HepG2 (cell line): Measurements from ENCODE around the gene ASXL1. TPM values are rescaled to one million over a fixed set of nuclear protein-coding genes. Genes with fewer than 3 reads are reported as not detected.

Experiments used
- EED ChIP-seq: sonication (generic); formaldehyde crosslinking; IDR thresholded peaks from 2 replicates; pipeline ENCODE4 v1.5.0; 2020; ENCODE audit warnings: mild to moderate bottlenecking, missing genetic modification reagents
- FOXA1 ChIP-seq, 2 experiments: fragments of 450-650 bp in 1 of 2; sonication (generic) in 1 of 2; formaldehyde crosslinking in 1 of 2; IDR thresholded peaks; 2 replicates each; pipeline versions ENCODE4 v1.4.0 to v1.6.1; 2016 to 2020; ENCODE audit warnings: missing genetic modification reagents in 1 of 2
- FOXK1 ChIP-seq: sonication (generic); formaldehyde crosslinking; IDR thresholded peaks from 2 replicates; pipeline ENCODE4 v1.4.0; 2020; ENCODE audit warnings: low read depth, missing genetic modification reagents, borderline replicate concordance
- FOXM1 ChIP-seq: sonication (generic); formaldehyde crosslinking; IDR thresholded peaks from 2 replicates; pipeline ENCODE4 v1.5.0; 2020; ENCODE audit warnings: missing genetic modification reagents
- GMEB1 ChIP-seq: sonication (generic); formaldehyde crosslinking; IDR thresholded peaks from 2 replicates; pipeline ENCODE4 v1.5.1; 2020; ENCODE audit warnings: missing genetic modification reagents, mild to moderate bottlenecking, borderline replicate concordance
- HOXA7 ChIP-seq: sonication (generic); formaldehyde crosslinking; IDR thresholded peaks from 2 replicates; pipeline ENCODE4 v1.8.1; 2022; ENCODE audit warnings: mild to moderate bottlenecking, missing genetic modification reagents, moderate library complexity
- KDM2A ChIP-seq: sonication (generic); formaldehyde crosslinking; IDR thresholded peaks from 2 replicates; pipeline ENCODE4 v1.4.0; 2020; ENCODE audit warnings: low read depth, missing genetic modification reagents, borderline replicate concordance
- NR2F2 ChIP-seq: IDR thresholded peaks from 2 replicates; pipeline ENCODE4 v1.6.1; 2012; ENCODE audit warnings: low read depth, inconsistent platforms, borderline replicate concordance
- PPARG ChIP-seq: conservative IDR thresholded peaks from 2 replicates; pipeline ENCODE4 v1.6.1; 2016; ENCODE audit warnings: missing biosample characterization, missing genetic modification reagents
- PREB ChIP-seq: sonication (generic); formaldehyde crosslinking; IDR thresholded peaks from 2 replicates; pipeline ENCODE4 v1.4.0; 2020; ENCODE audit warnings: missing genetic modification reagents
- SMAD9 ChIP-seq: sonication (generic); formaldehyde crosslinking; IDR thresholded peaks from 2 replicates; pipeline ENCODE4 v1.5.1; 2020; ENCODE audit warnings: mild to moderate bottlenecking, missing genetic modification reagents
- SOX6 ChIP-seq, 2 experiments: fragments of 450-650 bp in 1 of 2; sonication (generic) in 1 of 2; formaldehyde crosslinking in 1 of 2; IDR thresholded peaks; 2 replicates each; pipeline versions ENCODE4 v1.4.0 to v1.6.1; 2017 to 2020; ENCODE audit warnings: antibody characterized with exemption in 1 of 2, mild to moderate bottlenecking in 1 of 2, missing genetic modification reagents in 1 of 2
- THYN1 ChIP-seq: sonication (generic); formaldehyde crosslinking; IDR thresholded peaks from 2 replicates; pipeline ENCODE4 v1.8.1; 2023; ENCODE audit warnings: low read depth, mild to moderate bottlenecking, moderate library complexity, missing genetic modification reagents, borderline replicate concordance
- TOE1 ChIP-seq: sonication (generic); formaldehyde crosslinking; IDR thresholded peaks from 2 replicates; pipeline ENCODE4 v1.4.0; 2020; ENCODE audit warnings: mild to moderate bottlenecking, missing genetic modification reagents
- TRIM22 ChIP-seq: fragments of 450-650 bp; IDR thresholded peaks from 2 replicates; pipeline ENCODE4 v1.6.1; 2017
- ZFX ChIP-seq: sonication (generic); formaldehyde crosslinking; IDR thresholded peaks from 2 replicates; pipeline ENCODE4 v1.4.0; 2020; ENCODE audit warnings: mild to moderate bottlenecking, low read depth, missing genetic modification reagents, moderate library complexity
- ZNF296 ChIP-seq: sonication (generic); formaldehyde crosslinking; conservative IDR thresholded peaks from 2 replicates; pipeline ENCODE4 v1.5.0; 2020; ENCODE audit warnings: mild to moderate bottlenecking, missing genetic modification reagents
- ZNF414 ChIP-seq: sonication (generic); formaldehyde crosslinking; IDR thresholded peaks from 2 replicates; pipeline ENCODE4 v1.5.0; 2020; ENCODE audit warnings: missing genetic modification reagents
- ZNF792 ChIP-seq: IDR thresholded peaks from 2 replicates; pipeline ENCODE4 v1.6.1; 2016
- polyA plus RNA-seq, 8 experiments: library from polyadenylated mRNA; depleted of rRNA in 3 of 8; stranded (reverse) in 7 of 8; unstranded in 1 of 8; fragments of >200 nt; fragmentation: Illumina TruSeq in 4 of 8; extraction: Trizol in 4 of 8; gene quantifications; 2 replicates each; pipeline versions ENCODE4 v1.2.1 to v1.2.3, GENCODE V29; 2011 to 2016; ENCODE audit warnings: low read depth in 4 of 8, missing spikeins in 1 of 8, mixed read lengths in 1 of 8; ENCODE audit not compliant: insufficient read depth in 1 of 8
- total RNA-seq, 5 experiments: library from RNA; depleted of rRNA; stranded (reverse); fragments of >200 nt; fragmentation: Illumina TruSeq; extraction: Trizol; gene quantifications; 2 replicates each; pipeline ENCODE4 v1.2.3, GENCODE V29; 2016; ENCODE audit warnings: low read depth in 1 of 5
- TF ChIP-seq, protein P1 (sequence below): sonication (generic); formaldehyde crosslinking; IDR thresholded peaks from 2 replicates; pipeline ENCODE4 v1.8.0; 2022; ENCODE audit warnings: missing genetic modification reagents, mild to moderate bottlenecking, borderline replicate concordance
- TF ChIP-seq, protein P2 (sequence below): sonication (generic); formaldehyde crosslinking; IDR thresholded peaks from 2 replicates; pipeline ENCODE4 v1.5.0; 2020; ENCODE audit warnings: missing genetic modification reagents, mild to moderate bottlenecking, borderline replicate concordance
- TF ChIP-seq, protein P3 (sequence below): sonication (generic); formaldehyde crosslinking; IDR thresholded peaks from 2 replicates; pipeline ENCODE4 v1.4.0; 2020; ENCODE audit warnings: missing genetic modification reagents, low read depth, mild to moderate bottlenecking, borderline replicate concordance

The ASXL1 gene
- total and polyA plus RNA-seq, 2 of the 13 experiments (the other 11 are each of a cell fraction or from before 2014, with no cell fraction given): 62.1 to 74.8 TPM

- TF ChIP-seq HOXA7 (CRISPR knock-in tag) (no peak), ZNF296 (CRISPR knock-in tag) (no peak), PPARG (CRISPR knock-in tag) (peak; percentile 56; the same call in 1 of the 2 replicates), FOXA1 (IDR thresholded peaks at IDR 0.05) (no peak), FOXA1 (CRISPR knock-in tag; IDR thresholded peaks at IDR 0.05) (no peak), EED (peak; percentile 94; the same call in 1 of the 2 replicates), THYN1 (CRISPR knock-in tag) (no peak), PREB (CRISPR knock-in tag) (no peak), FOXK1 (CRISPR knock-in tag) (peak; percentile 51; the same call in 1 of the 2 replicates), ZNF414 (CRISPR knock-in tag) (no peak), GMEB1 (no peak), SMAD9 (CRISPR knock-in tag) (no peak), ZNF792 (peak; percentile 24; the same call in 1 of the 2 replicates), TOE1 (CRISPR knock-in tag) (no peak), ZFX (0 out of 2 replicates have a peak, but pooled peaks have one; percentile 33), FOXM1 (CRISPR knock-in tag) (no peak), KDM2A (CRISPR knock-in tag) (peak; percentile 78), TRIM22 (no peak), NR2F2 (no peak), SOX6 (IDR thresholded peaks at IDR 0.05) (no peak), SOX6 (CRISPR knock-in tag; IDR thresholded peaks at IDR 0.05) (0 out of 2 replicates have a peak, but pooled peaks have one; percentile 33)
- TF ChIP-seq, protein P1, sequence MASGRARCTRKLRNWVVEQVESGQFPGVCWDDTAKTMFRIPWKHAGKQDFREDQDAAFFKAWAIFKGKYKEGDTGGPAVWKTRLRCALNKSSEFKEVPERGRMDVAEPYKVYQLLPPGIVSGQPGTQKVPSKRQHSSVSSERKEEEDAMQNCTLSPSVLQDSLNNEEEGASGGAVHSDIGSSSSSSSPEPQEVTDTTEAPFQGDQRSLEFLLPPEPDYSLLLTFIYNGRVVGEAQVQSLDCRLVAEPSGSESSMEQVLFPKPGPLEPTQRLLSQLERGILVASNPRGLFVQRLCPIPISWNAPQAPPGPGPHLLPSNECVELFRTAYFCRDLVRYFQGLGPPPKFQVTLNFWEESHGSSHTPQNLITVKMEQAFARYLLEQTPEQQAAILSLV (CRISPR knock-in tag): no peak
- TF ChIP-seq, protein P2, sequence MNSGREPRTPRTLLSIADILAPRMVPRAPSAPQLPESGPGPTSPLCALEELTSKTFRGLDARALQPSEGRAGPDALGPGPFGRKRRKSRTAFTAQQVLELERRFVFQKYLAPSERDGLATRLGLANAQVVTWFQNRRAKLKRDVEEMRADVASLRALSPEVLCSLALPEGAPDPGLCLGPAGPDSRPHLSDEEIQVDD (CRISPR knock-in tag): no peak
- TF ChIP-seq, protein P3, sequence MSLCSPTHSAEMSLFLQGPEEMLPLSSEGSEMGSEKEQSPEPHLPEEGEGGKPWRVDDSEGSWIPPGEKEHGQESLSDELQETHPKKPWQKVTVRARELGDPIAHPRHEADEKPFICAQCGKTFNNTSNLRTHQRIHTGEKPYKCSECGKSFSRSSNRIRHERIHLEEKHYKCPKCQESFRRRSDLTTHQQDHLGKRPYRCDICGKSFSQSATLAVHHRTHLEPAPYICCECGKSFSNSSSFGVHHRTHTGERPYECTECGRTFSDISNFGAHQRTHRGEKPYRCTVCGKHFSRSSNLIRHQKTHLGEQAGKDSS (CRISPR knock-in tag): no peak
These were observed 19.5 kb upstream of the ASXL1 start (continued) for GRCh38 chr20:32338665-32339064.
